Liver (tissue), 3 donors: ENCODE measurements around the gene FGF16.

ENCODE experiments used
- RAD21 ChIP-seq, 2 donors: IDR thresholded peaks; 2 replicates each; pipeline ENCODE4 v1.6.1; 2016; ENCODE audit warnings: antibody characterized with exemption in 2 of 2, mild to moderate bottlenecking in 2 of 2
- TF ChIP-seq, protein P1 (sequence below): fragments of 150-350 bp; IDR thresholded peaks from 2 replicates; pipeline ENCODE4 v1.5.1; 2017; ENCODE audit warnings: improper control_type of control experiment, low read depth, low read length; ENCODE audit not compliant: missing input control
- donor health status: healthy.
- donor health status: healthy.

DNA sequence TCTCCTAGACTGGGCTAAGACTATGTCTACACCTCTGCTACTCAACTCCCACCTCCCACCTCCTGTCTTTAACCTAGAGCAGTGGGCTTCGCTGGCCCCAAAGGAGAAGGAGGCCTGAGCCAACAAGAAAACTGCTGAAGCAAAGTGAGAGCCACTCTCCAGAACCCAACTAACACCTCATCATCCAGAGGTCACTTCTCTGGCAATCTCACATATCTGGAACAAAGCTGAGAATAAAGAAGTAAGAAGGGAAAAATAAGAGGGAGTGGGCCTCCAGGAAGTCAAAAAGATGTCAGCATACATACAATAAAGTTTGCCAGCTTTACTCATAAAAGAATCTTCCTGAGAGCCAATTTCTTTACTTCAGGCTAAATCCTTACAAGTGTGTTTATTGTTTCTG lies 18.6 kb upstream of the FGF16 start:
- TF ChIP-seq, protein P1, sequence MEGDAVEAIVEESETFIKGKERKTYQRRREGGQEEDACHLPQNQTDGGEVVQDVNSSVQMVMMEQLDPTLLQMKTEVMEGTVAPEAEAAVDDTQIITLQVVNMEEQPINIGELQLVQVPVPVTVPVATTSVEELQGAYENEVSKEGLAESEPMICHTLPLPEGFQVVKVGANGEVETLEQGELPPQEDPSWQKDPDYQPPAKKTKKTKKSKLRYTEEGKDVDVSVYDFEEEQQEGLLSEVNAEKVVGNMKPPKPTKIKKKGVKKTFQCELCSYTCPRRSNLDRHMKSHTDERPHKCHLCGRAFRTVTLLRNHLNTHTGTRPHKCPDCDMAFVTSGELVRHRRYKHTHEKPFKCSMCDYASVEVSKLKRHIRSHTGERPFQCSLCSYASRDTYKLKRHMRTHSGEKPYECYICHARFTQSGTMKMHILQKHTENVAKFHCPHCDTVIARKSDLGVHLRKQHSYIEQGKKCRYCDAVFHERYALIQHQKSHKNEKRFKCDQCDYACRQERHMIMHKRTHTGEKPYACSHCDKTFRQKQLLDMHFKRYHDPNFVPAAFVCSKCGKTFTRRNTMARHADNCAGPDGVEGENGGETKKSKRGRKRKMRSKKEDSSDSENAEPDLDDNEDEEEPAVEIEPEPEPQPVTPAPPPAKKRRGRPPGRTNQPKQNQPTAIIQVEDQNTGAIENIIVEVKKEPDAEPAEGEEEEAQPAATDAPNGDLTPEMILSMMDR: no peak
- TF ChIP-seq RAD21 (IDR thresholded peaks at IDR 0.05): no peak
